BJ (cell line): Measurements from ENCODE around the gene GUCY2C. TPM values are rescaled to one million over a fixed set of nuclear protein-coding genes. Genes with fewer than 3 reads are reported as not detected.

Experiments used
- CTCF ChIA-PET: fragments of 350-600 bp; formaldehyde crosslinking; extraction: SDS; loops from one replicate; lab custom pipeline; 2021; ENCODE audit warnings: antibody characterized with exemption, inconsistent platforms; lab: Yijun Ruan, JAX
- POLR2A ChIA-PET: fragments of 300-600 bp; sonication (Branson Sonifier 250); formaldehyde crosslinking; extraction: SDS; loops from one replicate; lab custom pipeline; 2021; ENCODE audit warnings: antibody characterized with exemption; lab: Charles Lee
- DNase-seq: peaks from one replicate; pipeline ENCODE4 v3.0.0-alpha.2; 2011; ENCODE audit warnings: low read depth
- H3K27me3 ChIP-seq: 2 replicates; pipeline ENCODE4 v1.6.0; 2011; ENCODE audit warnings: low read length; ENCODE audit not compliant: control insufficient read depth, insufficient read depth
- H3K36me3 ChIP-seq: 2 replicates; pipeline ENCODE4 v1.5.1; 2011; ENCODE audit warnings: low read length; ENCODE audit not compliant: control insufficient read depth, insufficient read depth
- H3K4me3 ChIP-seq: 2 replicates; pipeline ENCODE4 v1.5.1; 2011; ENCODE audit warnings: low read depth, mild to moderate bottlenecking, control low read depth, low read length
- CTCF ChIP-seq: IDR thresholded peaks from 2 replicates; pipeline ENCODE4 v1.5.1; 2011; ENCODE audit warnings: low read depth, mild to moderate bottlenecking, control low read depth, inconsistent platforms, low read length, moderate library complexity; ENCODE audit not compliant: insufficient read depth
- polyA plus RNA-seq: library from polyadenylated mRNA; depleted of rRNA; stranded (reverse); fragments of >200 nt; gene quantifications from 2 replicates; pipeline ENCODE4 v1.2.3, GENCODE V29; 2011

The GUCY2C gene
- polyA plus RNA-seq, 1 experiment = not detected

DNA sequence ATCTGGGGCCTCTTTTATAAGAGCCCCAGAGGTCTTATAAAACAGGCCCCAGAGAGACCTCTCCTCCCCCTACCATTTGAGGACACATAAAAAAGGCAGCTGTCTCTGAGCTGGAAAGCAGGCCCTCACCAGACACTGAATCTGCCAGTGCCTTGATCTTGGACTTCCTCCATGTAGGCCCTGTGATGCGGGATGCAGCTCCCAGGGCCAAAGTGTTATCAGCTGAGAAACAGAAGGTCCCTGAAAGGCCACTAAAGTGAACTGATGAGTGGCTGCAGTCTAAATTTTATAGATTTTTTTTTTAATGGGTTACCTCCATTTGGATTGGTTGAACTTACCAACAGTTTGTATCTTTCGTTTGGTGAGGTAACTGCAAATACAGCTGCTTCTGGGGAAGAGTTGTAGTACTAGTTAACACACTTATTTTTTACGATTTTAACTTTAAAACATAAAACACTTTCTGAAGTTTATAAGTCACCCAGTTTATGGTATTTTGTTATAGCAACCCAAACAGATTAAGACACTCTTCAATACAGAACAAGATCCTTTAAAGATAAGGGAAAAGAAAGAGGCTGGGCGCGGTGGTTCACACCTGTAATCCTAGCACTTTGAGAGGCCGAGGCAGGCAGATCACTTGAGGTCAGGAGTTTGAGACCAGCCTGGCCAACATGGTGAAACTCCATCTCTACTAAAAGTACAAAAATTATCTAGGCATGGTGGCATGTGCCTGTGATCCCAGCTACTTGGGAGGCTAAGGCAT lies 5.6 kb upstream of the GUCY2C start:
- ChIA-PET CTCF (no interaction called here), POLR2A (no interaction called here)
- no peak overlapping the region for H3K4me3 ChIP-seq
- no peak for TF ChIP-seq CTCF
- no peak for DNase-seq
- H3K27me3 ChIP-seq = no peaks in the 10 kb centered on the region
- no peaks in the 10 kb centered on the region for H3K36me3 ChIP-seq

DNA sequence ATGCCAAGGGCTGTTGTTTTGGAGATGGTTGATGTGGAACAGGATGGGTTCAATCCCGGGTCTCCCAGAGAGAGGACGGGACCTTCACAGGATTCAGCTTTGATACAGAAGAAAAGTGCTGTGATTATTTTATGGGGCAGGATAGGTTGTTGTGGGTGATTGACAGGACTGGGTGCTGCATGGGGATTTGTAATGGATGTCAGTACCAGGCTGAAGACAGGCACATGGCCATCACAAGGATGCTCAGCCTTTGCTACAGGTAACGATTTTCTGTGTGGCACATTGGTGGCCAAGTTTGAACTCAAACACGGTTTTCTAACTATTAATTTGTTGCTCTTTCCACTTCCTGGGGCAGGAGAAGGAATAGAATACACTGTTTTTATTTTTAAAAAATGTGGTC lies 4.5 kb upstream of the GUCY2C start:
- no peak for DNase-seq
- no peaks in the 10 kb centered on the region for H3K27me3 ChIP-seq
- H3K36me3 ChIP-seq = no peaks in the 10 kb centered on the region
- H3K4me3 ChIP-seq = no peak overlapping the region
- CTCF ChIA-PET = no interaction called here
- TF ChIP-seq CTCF = no peak
- POLR2A ChIA-PET = no interaction called here

DNA sequence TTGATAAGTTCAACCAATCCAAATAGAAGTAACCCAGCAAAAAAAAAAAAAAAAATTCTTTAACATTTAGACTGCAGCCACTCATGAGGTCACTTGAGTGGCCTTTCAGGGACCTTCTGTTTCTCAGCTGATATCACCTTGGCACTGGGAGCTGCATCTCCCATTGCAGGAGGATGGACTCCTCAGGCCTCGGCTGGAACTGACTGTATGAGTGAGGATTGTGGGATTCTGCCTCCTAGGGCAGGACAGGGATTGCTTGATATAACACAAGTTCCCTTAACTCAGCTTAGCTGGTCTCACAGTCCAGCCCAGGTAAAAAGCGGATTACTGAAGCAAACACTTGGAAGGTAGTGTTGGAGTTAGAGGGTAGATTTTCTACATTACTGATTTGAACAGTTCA lies 3.5 kb upstream of the GUCY2C start:
- Histone ChIP-seq H3K4me3 (no peak overlapping the region), H3K36me3 (no peaks in the 10 kb centered on the region), H3K27me3 (no peaks in the 10 kb centered on the region)
- TF ChIP-seq CTCF = no peak
- no peak for DNase-seq
- CTCF ChIA-PET = interaction anchor here (0.5 to 1.1 kb wide), 2 partner anchors 70 to 1175 kb away, joined by 3 read pairs; no protein-coding TSS in a partner anchor
- POLR2A ChIA-PET = no interaction called here

DNA sequence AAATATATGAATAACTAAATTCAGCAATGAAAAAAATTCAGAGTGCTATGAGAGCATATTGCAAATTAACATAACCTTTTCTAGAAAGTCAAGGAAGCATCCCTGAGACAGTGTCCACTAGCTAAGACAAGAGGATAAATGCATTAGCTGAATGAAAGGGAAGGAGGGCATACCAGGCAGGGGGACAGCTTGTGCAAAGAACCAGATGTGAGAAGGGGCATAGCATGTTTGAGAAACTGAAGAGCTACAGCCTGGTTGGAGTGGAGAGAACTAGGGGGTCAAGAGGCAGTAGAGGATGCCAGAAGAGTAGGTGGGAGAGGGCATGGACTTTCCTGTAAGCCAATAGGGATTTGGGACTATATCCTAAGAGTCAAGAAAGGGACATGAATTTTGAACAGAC lies 2.2 kb upstream of the GUCY2C start:
- ChIA-PET CTCF (no interaction called here), POLR2A (no interaction called here)
- no peak for DNase-seq
- Histone ChIP-seq H3K4me3 (no peak overlapping the region), H3K27me3 (no peaks in the 10 kb centered on the region), H3K36me3 (no peaks in the 10 kb centered on the region)
- TF ChIP-seq CTCF = no peak

DNA sequence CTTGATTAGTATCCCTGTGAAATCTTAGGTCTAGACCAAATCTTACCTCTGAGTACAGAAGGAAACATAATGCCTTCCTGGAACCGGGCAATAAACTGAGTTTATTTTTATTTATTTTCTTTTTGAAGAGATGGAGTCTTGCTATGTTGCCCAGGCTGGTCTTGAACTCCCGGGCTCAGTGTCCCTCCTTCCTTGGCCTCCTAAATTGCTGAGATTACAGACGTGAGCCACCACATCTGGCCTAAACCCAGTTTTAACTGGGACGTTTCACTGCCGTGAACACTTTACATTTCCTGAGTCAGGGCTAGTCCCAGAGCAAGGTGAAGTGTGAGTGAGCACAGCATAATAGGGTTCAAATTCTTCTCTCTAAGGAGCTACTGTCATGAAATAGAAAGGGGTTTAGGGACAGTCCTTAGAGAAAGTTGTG lies 671 bp downstream of the GUCY2C start:
- Histone ChIP-seq H3K36me3 (no peaks in the 10 kb centered on the region), H3K4me3 (no peak overlapping the region), H3K27me3 (no peaks in the 10 kb centered on the region)
- CTCF ChIA-PET = no interaction called here
- no peak for TF ChIP-seq CTCF
- DNase-seq = no peak
- POLR2A ChIA-PET = no interaction called here
